Activated naive CD8-positive, alpha-beta T cell treated with anti-CD3 and anti-CD28 coated beads, Interleukin-2, amount 50 U/mL, for 16 hours (primary cell): ENCODE data around the gene LDLRAD4.

Experiments used
- DNase-seq: peaks from one replicate; pipeline ENCODE4 v3.0.0-alpha.2; 2020; ENCODE audit warnings: low read depth, low spot score

The LDLRAD4 gene

GRCh38 chr18:13265911-13266217 is 47.3 kb downstream of the LDLRAD4 start:
- no peak for DNase-seq

GRCh38 chr18:13266218-13267100 is 47.9 kb downstream of the LDLRAD4 start:
- DNase-seq: peak; percentile 10

DNA sequence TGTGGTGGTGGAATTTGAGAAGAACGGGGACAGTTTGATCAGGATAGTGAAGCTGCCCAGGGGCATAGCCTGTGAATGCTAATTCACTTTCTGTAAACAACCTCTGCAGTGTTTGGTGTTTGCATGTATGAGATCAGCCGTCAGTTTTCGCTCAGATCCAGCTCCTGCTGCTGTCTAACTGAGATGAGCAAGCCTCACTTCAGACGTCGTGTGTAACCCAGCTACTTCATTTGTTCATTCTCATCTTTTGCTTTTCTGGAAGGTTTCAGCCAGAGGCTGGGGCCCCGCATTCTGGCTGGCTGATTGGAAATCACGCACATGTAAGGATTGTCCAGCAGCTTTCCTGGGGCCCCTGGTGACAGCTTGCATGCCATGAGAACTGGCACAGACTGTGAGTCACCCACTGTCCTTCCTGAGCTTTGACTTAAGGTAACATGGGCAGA is 48.9 kb downstream of the LDLRAD4 start:
- DNase-seq: no peak

GRCh38 chr18:13268158-13269012 is 49.8 kb downstream of the LDLRAD4 start:
- DNase-seq: no peak

DNA sequence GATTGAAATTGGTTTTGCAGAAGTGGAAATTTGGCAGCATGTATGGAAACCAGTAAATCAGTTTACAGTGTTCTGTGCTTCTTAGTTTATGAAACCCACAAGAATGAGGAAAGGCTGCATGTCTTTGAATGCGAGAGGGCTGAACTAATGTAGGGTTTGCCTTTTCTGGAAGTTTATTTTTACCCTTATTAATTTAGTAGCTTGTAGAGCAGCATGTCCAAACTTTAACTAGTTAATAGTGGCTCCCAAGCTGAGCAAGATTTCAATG is 50.4 kb downstream of the LDLRAD4 start:
- no peak for DNase-seq

DNA sequence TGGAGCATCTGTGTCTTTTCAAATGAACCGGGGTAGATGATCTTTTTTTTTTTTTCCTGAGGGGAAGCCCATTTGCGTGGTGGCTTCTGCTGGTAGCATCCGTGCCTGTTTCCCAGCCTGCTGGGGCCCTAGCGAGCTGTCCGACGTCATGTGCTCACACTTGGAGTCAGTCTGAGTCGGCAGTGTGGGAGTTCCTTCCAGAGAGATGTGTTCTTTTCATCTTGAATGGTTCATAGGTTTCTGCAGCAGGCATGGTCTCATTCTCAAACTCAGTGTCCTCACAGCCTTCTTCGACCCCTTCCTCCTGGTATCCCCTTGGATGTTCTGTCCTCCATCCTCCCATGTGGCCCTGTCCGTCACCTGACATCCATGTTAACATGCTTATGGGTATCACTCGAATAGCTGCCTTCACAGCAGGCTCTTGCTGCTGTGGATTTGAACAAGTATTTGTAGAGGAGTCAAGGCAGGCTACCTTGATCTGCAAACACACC is 51.0 kb downstream of the LDLRAD4 start:
- DNase-seq: no peak

GRCh38 chr18:13270279-13270855 is 51.8 kb downstream of the LDLRAD4 start:
- no peak for DNase-seq

DNA sequence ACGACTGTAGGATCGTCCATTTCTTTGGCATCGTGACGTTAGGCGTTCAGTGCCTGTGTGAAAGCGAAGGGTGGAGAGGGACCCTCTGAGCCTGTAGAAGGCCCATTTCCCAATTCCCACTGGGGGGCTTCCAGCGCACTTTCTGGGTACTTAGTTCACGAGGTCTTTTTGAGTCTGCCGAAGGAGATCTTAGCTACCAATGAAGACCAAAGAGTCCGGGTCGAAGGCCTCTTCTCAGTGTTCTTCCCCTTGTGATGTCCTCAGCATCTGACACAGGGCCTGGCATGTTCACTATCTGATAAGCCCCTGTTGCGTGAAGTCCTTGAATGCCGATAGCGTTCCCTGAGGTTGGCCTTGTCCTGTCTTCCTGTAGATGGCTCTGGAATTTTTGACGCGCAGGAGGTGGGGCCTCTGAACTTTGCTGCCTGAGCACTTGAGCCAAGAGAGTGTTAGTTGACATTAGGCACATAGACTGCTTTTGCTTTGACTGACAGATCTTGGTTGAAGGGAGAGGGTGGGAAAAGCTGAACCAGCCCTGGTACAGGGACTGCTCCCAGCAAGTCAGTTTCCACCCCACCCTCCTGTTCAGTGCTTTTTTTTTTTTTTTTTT is 52.8 kb downstream of the LDLRAD4 start:
- DNase-seq: no peak

DNA sequence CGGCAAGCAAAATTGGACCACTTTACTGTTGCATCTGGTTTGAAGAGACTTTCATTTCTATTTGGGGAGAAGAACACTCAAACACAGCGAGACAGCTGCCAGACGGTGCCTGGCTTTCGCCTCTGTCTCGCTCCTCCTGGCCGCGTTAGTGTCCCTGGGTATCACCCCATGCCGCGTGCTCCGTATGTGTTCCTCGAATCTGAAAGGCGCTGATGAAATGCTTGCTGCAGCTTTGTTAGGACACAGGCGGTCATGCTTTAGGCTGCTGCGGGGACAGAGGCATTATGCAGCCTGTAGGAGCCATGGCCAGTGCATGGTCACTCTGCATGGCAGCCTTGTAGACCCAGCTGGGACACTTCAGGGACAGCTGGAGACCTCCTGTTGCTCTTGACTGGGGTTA is 53.9 kb downstream of the LDLRAD4 start:
- DNase-seq: no peak

DNA sequence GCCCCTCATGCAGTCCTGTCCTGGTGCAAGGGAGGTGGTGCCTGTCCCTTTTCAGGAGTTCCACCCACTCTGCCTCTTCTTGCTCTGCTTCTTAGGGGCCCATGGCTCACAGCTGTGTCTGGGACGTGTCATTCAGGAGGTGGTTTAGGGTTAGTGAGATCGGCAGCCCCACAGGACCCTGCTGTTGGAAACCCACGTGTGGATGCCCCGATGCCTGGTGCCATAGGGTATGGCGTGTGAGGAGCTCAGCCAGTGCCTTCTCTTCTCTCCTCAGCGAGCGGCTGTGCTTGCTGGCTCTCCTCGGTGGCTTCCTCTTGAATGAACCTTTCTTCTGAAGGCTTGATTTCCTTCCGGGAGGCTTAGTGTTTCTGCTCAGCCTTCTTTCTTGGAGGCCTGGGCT is 55.2 kb downstream of the LDLRAD4 start:
- no peak for DNase-seq

DNA sequence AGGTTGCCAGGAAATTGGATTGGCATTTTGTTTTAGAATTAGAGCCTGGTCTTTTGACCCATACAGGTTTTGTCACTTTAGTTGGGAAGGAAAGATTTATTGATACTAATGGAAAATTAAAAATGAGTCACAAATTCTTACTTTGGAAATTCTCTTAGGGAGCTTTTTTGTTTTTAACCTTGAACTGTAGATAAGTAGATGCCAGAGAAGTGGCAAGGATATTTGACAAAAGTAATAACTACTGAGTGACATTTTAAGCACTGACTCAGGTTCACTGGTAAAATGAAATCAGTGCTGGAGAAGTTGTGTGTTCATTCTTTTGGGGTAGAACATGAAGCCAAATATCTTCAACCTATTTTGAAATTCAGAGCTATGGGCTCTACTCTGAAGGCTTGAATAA is 56.5 kb downstream of the LDLRAD4 start:
- DNase-seq: no peak

DNA sequence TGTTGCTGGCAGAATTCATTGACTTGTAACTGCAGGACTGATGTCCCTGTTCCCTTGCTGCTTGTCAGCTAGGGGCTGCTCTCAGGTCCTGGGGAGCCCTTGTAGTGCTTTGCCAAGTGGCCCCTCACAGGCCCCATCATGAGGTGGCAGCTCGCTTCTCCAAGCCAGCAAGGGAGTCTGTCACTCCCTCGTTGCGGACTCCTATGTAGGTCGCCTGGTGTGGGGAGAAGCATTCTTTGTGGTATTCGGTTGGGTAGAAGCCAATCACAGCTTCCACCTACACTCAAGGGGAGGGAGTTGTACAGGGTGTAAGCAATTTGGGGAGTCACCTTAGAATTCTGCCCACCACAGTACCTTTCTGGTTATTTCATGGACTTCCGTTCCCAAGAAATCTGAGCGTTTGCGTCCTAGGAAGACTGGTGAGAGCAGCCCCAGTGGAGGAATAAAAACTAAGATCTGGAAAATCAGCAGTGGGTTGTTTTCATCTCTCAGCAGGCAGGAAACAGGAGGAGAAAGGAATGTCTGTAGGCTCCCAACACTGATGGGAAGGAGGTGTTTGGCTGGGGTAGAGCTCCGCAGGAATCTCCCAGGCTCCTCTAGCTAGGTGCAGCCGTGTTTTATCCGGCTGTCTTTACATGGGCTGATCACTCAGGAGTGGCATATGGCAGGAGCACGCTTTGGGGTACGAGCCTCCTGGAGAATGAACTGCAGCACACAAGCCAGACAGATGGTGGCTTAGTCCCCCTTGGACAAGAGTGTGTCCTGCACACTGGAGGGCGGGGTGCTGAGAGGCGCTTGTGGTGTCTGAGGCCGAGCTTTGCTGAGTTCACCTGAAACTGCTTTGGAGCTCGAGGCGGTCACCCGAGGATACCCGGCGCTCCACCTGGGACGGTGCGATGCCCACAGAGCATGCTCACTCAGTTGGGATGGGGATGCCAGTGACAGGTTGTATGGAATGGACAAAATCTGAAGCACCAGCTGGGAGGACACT is 58.3 kb downstream of the LDLRAD4 start:
- DNase-seq: no peak

- DNase-seq: no peak
Observed at GRCh38 chr18:13278062-13278630, 59.6 kb downstream of the LDLRAD4 start.

DNA sequence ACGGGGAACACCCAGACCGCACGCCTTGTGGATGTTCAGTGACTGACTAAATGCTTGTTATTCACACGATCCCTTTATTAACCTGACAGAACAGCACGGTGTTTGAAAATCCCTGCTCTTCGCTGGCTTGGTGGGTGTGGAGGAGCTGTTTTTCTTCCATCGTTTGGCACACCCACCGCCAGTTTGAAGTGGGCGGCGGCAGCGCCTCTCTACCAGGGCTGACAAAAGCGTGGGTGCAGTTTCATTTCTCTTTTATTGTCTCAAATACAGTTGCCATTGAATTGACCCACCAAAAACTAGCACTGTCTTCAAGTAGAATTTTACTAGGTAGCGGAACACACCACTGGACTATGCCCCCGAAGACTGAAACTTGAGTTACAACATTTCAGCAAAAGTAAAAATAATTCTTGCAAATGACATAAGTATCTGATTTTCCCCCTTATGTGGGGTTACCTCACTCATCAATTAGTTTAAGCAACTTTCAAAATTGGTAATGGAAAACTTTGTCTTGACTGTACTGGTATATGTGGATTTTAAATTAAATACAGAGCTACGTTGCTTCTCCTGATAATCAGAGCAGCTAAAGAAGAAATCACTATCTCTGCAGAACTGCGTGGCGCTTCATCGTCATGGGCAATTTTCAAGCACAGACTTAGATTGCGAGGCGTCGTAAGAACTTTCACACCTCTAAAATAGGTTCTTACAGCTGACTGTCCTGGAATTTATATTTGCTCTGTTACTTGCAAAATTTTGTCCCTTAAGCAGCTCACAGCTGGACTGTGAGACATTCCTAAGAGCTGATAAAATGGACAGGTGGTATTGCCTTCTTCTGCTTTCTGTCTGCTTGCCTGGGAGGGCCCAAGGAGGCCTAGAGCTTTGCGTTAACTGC is 60.9 kb downstream of the LDLRAD4 start:
- DNase-seq: peak; percentile 25

DNA sequence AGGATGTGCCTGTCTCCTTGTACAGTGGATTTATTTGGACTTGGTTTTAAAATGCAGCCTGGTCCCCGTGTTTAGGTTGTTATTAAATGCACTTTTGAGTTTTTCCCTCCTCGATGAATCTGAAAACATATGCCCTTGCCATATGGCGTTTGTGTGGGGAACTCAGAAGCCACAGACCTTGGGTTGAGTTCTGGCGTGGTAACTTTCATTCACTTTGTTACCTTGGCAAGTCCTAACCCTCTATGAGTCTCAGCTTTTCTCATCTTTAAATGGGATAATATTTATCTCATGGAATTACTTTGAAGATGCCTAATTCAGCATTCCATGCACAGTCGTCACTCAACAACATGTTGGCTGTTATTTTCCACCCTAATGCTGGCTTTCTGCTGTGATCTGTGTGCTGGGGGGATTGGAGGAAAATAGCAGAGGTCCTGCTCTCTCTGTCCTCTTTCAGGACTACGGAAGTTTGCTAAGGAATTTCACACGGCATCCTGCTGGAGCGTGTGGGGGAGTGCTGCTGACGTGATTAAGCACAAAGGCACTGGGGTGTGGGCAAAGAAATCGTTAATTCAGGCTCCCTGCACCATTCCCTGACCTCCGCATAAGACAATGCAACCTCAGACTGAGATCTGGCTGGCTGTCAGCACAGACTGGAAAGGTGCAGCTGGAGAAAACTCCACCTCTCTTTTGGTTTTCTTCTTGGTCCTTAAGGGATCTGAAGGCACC is 61.7 kb downstream of the LDLRAD4 start:
- DNase-seq: no peak

DNA sequence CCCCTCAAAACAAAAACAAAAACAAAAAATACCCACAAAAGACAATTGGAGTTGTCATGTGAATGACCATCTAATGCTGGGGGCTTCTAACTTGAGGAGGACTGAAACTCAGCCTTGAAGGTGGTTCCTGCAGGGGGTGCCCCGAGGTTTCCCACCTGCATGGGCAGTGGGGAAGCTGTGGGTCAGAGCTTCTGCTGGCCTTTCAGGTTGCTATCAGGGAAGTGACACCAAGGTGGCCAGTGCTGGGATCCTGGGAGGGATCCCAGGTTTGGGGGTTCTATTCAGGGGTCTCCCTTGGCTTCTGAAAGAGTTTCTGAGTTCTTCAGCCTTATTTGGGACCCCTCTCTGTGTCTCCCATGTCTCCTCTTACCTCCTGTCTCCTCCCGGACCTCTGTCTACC is 62.8 kb downstream of the LDLRAD4 start:
- no peak for DNase-seq

DNA sequence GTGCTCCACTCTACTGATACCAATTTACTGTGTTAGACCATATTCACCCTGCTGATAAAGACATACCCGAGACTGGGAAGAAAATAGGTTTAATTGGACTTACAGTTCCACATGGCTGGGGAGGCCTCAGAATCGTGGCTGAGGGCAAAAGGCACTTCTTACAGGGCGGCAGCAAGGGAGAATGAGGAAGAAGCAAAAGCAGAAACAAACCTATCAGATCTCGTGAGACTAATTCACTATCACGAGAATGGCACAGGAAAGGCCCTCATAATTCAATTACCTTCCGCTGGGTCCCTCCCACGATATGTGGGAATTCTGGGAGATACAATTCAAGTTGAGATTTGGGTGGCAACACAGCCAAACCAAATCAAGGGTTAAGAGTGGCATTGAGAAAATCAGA is 65.2 kb downstream of the LDLRAD4 start:
- DNase-seq: no peak

- DNase-seq: no peak
Observed at GRCh38 chr18:13284330-13285027, 65.9 kb downstream of the LDLRAD4 start.
